Stomach (tissue), 9 donors: ENCODE data around the gene C3orf20. TPM values are rescaled to one million over a fixed set of nuclear protein-coding genes. Genes with fewer than 3 reads are reported as not detected.

Experiments
- DNase-seq, 2 donors: peaks; one replicate each; pipeline versions ENCODE4 v3.0.0 to v3.0.0-alpha.2; 2013 to 2019
- H3K27ac ChIP-seq, 5 donors: fragments of 200-600 bp in 4 of 5; sonication (generic) in 4 of 5; one replicate each; pipeline ENCODE4 v1.5.1; 2013 to 2019; ENCODE audit warnings: mild to moderate bottlenecking in 1 of 5, moderate library complexity in 1 of 5
- H3K27me3 ChIP-seq, 3 donors: fragments of 200-600 bp; sonication (generic); one replicate each; pipeline ENCODE4 v1.5.1; 2017 to 2019; ENCODE audit warnings: mixed run types in 1 of 3
- H3K36me3 ChIP-seq, 4 donors: fragments of 200-600 bp; sonication (generic); 1 replicate in 3 of 4; 2 replicates in 1 of 4; pipeline ENCODE4 v1.5.1; 2016 to 2019
- H3K4me1 ChIP-seq, 4 donors: fragments of 200-600 bp; sonication (generic); one replicate each; pipeline ENCODE4 v1.5.1; 2016 to 2019
- H3K4me3 ChIP-seq, 4 donors: fragments of 200-600 bp; sonication (generic) in 3 of 4; one replicate each; pipeline ENCODE4 v1.5.1; 2016 to 2019; ENCODE audit warnings: mild to moderate bottlenecking in 1 of 4
- H3K9me3 ChIP-seq, 4 donors: fragments of 200-600 bp; sonication (generic); one replicate each; pipeline ENCODE4 v1.5.1; 2016 to 2019
- CTCF ChIP-seq, 7 experiments: fragments of 450-650 bp in 4 of 7; fragments of 200-600 bp in 3 of 7; sonication (generic) in 3 of 7; IDR thresholded peaks; one replicate each; pipeline ENCODE4 v1.5.1; 2016 to 2019; ENCODE audit warnings: antibody characterized with exemption in 7 of 7, control low read depth in 2 of 7, mild to moderate bottlenecking in 1 of 7
- EP300 ChIP-seq: sonication (generic); formaldehyde crosslinking; IDR thresholded peaks from one replicate; pipeline ENCODE4 v1.6.1; 2017; ENCODE audit warnings: antibody characterized with exemption
- POLR2A ChIP-seq, 4 donors: fragments of 450-650 bp; IDR thresholded peaks; one replicate each; pipeline ENCODE4 v1.6.1; 2016; ENCODE audit warnings: antibody characterized with exemption in 4 of 4, control low read depth in 2 of 4, mild to moderate bottlenecking in 1 of 4, moderate library complexity in 1 of 4
- POLR2AphosphoS5 ChIP-seq, 3 donors: sonication (generic); formaldehyde crosslinking; IDR thresholded peaks; one replicate each; pipeline ENCODE4 v1.6.1; 2016; ENCODE audit warnings: antibody characterized with exemption in 3 of 3
- WGBS, 5 donors: extraction: QIAGEN DNeasy Blood & Tissue Kit in 3 of 5; methylation state at CpG; one replicate each; pipeline versions ENCODE4 v1.1.5 to v1.1.7; 2013 to 2018; 5-methylcytosine and 5-hydroxymethylcytosine counted together
- intact Hi-C: fragments of 100-400 bp; cut with DNase I; formaldehyde crosslinking; loops from one replicate; pipeline ENCODE4 v1.15.1; 2023; ENCODE audit warnings: low total_unique reads
- polyA plus RNA-seq, 3 donors: library from polyadenylated mRNA; stranded (reverse); fragments of 200-250 nt; gene quantifications; one replicate each; pipeline ENCODE4 v1.2.3, GENCODE V29; 2013
- total RNA-seq, 5 donors: library from RNA; depleted of rRNA; stranded (reverse); fragments of >200 nt; gene quantifications; one replicate each; pipeline versions ENCODE4 v1.1.0 to v1.2.3, GENCODE V29; 2014 to 2016
- donor health status: healthy with polysubstance abuse.
- donor health status: Bipolar disorder and iron deficiency.
- donor health status: healthy.

The C3orf20 gene
- total and polyA plus RNA-seq, 8 donors: 0.37 TPM; not detected in 7

GRCh38 chr3:14717307-14717706, 42.4 kb downstream of the C3orf20 start:
- Histone ChIP-seq H3K4me3 (no peak overlapping the region), H3K4me1 (no peaks in the 10 kb centered on the region), H3K36me3 (no peaks in the 10 kb centered on the region), H3K9me3 (peaks cover 0 to 14% (median 8%) of the 10 kb centered on the region in 4 donors), H3K27me3 (no peaks in the 10 kb centered on the region), H3K27ac (no peak overlapping the region)
- WGBS, 5 donors: 56 to 74% (median 60%) methylated on average over 1 of the region's 1 CpG
- TF ChIP-seq EP300 (no peak), POLR2AphosphoS5 (IDR thresholded peaks at IDR 0.05) (no peak), POLR2A (IDR thresholded peaks at IDR 0.05) (no peak), CTCF (IDR thresholded peaks at IDR 0.05) (no peak)
- intact Hi-C loops: no loop called here
- no peak for DNase-seq

GRCh38 chr3:14718539-14718938, 43.6 kb downstream of the C3orf20 start:
- Histone ChIP-seq H3K27ac (no peak overlapping the region), H3K4me3 (no peak overlapping the region), H3K36me3 (no peaks in the 10 kb centered on the region), H3K27me3 (no peaks in the 10 kb centered on the region), H3K4me1 (no peaks in the 10 kb centered on the region), H3K9me3 (peaks cover 0 to 1% (median under 1%) of the 10 kb centered on the region in 4 donors)
- intact Hi-C loops: no loop called here
- 72 to 91% (median 86%) methylated on average over 2 of the region's 2 CpGs for WGBS, 5 donors
- TF ChIP-seq POLR2A (IDR thresholded peaks at IDR 0.05) (no peak), EP300 (no peak), CTCF (IDR thresholded peaks at IDR 0.05) (no peak), POLR2AphosphoS5 (IDR thresholded peaks at IDR 0.05) (no peak)
- no peak for DNase-seq

- Histone ChIP-seq H3K9me3 (no peaks in the 10 kb centered on the region), H3K27ac (no peak overlapping the region), H3K4me1 (peaks cover 0 to 2% (median 0%) of the 10 kb centered on the region in 4 donors), H3K4me3 (no peak overlapping the region), H3K36me3 (no peaks in the 10 kb centered on the region), H3K27me3 (no peaks in the 10 kb centered on the region)
- no peak for DNase-seq
- intact Hi-C loops: no loop called here
- TF ChIP-seq CTCF (IDR thresholded peaks at IDR 0.05) (no peak), POLR2A (IDR thresholded peaks at IDR 0.05) (no peak), POLR2AphosphoS5 (IDR thresholded peaks at IDR 0.05) (no peak)
- 89 to 96% (median 95%) methylated on average over 2 of the region's 2 CpGs for WGBS, 5 donors
Observed at GRCh38 chr3:14719006-14719405, 44.1 kb downstream of the C3orf20 start.

- no peaks in the 10 kb centered on the region for H3K27me3 ChIP-seq
- 69 to 80% (median 72%) methylated on average over 7 to 8 of the region's 8 CpGs for WGBS, 5 donors
- TF ChIP-seq POLR2AphosphoS5 (IDR thresholded peaks at IDR 0.05) (no peak), POLR2A (IDR thresholded peaks at IDR 0.05) (no peak), CTCF (IDR thresholded peaks at IDR 0.05) (no peak), EP300 (no peak)
Observed at GRCh38 chr3:14721126-14721864, 46.4 kb downstream of the C3orf20 start.

More at GRCh38 chr3:14721126-14721864, 46.4 kb downstream of the C3orf20 start:
- no peak overlapping the region for H3K4me3 ChIP-seq
- peaks cover 0 to 19% (median 9%) of the 10 kb centered on the region in 4 donors for H3K4me1 ChIP-seq
- H3K27ac ChIP-seq: no peak overlapping the region
- no peaks in the 10 kb centered on the region for H3K36me3 ChIP-seq
- no peaks in the 10 kb centered on the region for H3K9me3 ChIP-seq
- intact Hi-C loops: no loop called here
- DNase-seq: no peak
